ENCODE data around the gene EEF1AKMT3. TPM values are rescaled to one million over a fixed set of nuclear protein-coding genes. Genes with fewer than 3 reads are reported as not detected.
A peak's percentile ranks its signal among the peaks of the same experiment; 100 is the strongest.

EEF1AKMT3 gene
- total and polyA plus RNA-seq, 9 of the 15 experiments (the other 6 are each of a cell fraction or from before 2014, with no cell fraction given) = 4.1 to 17.2 (median 7.9) TPM

GRCh38 chr12:57803319-57803893 is 31.0 kb downstream of the EEF1AKMT3 start (continued):
- peak; percentile 52; the same call in 1 of the 2 replicates for TF ChIP-seq REST (IDR thresholded peaks at IDR 0.05; ENCODE audit: borderline replicate concordance)
- TF ChIP-seq REST (CRISPR knock-in tag; IDR thresholded peaks at IDR 0.05; ENCODE audit: low read depth) = no peak
- TF ChIP-seq CSDE1 (IDR thresholded peaks at IDR 0.05) = no peak
- no peak for TF ChIP-seq GTF2F1 (IDR thresholded peaks at IDR 0.05; ENCODE audit: low read depth, low read length)
- no peak for TF ChIP-seq BRF1 (IDR thresholded peaks at IDR 0.05; ENCODE audit: borderline replicate concordance, extremely low read depth, insufficient read length)
- no peak for TF ChIP-seq GABPB1 (CRISPR knock-in tag; IDR thresholded peaks at IDR 0.05)
- no peak for TF ChIP-seq PHTF2 (CRISPR knock-in tag; IDR thresholded peaks at IDR 0.05)
- TF ChIP-seq AFF4 (CRISPR knock-in tag; IDR thresholded peaks at IDR 0.05) = no peak
- TF ChIP-seq HMBOX1 (IDR thresholded peaks at IDR 0.05) = no peak
- no peak for TF ChIP-seq ZFP91 (CRISPR knock-in tag; IDR thresholded peaks at IDR 0.05)
- no peak for TF ChIP-seq HNRNPUL1 (IDR thresholded peaks at IDR 0.05; ENCODE audit: low read length)

All from K562 (cell line).